ENCODE data around the gene ESYT1.

The ESYT1 gene

GRCh38 chr12:56104109-56104814 is 23.8 kb upstream of the ESYT1 start, which contains the start of gene PA2G4:
TSS of gene PA2G4 (plus strand) at chr12:56104559. CDS start at chr12:56104738, 179 bp downstream.
- no peak for TF ChIP-seq CTCF (IDR thresholded peaks at IDR 0.05)

- no peak for TF ChIP-seq CTCF (IDR thresholded peaks at IDR 0.05)
Observed at GRCh38 chr12:56104815-56105608, 23.1 kb upstream of the ESYT1 start.

- no peak for TF ChIP-seq CTCF (IDR thresholded peaks at IDR 0.05)
Observed at GRCh38 chr12:56105609-56105902, 22.5 kb upstream of the ESYT1 start.

- TF ChIP-seq CTCF (IDR thresholded peaks at IDR 0.05), result no peak
Observed at GRCh38 chr12:56107242-56107641, 20.8 kb upstream of the ESYT1 start.

GRCh38 chr12:56110571-56110970 is 17.5 kb upstream of the ESYT1 start:
- TF ChIP-seq CTCF (IDR thresholded peaks at IDR 0.05), result no peak

- no peak for TF ChIP-seq CTCF (IDR thresholded peaks at IDR 0.05)
Observed at GRCh38 chr12:56114084-56114483, 14.0 kb upstream of the ESYT1 start.

GRCh38 chr12:56115329-56115728 is 12.7 kb upstream of the ESYT1 start:
- TF ChIP-seq CTCF (IDR thresholded peaks at IDR 0.05), result no peak
